Activated naive CD8-positive, alpha-beta T cell treated with anti-CD3 and anti-CD28 coated beads, Interleukin-2, amount 10 ng/mL, durations not matched to agents 7 days and 5 days (primary cell): ENCODE measurements around the gene TUBGCP4. TPM values are rescaled to one million over a fixed set of nuclear protein-coding genes. Genes with fewer than 3 reads are reported as not detected.

ENCODE experiments used
- ATAC-seq: fragments of 150-1000 bp; cut with Tn5 transposase; one replicate; pipeline ENCODE4 v1.10.0; 2021; ENCODE audit warnings: low read depth, moderate library complexity
- POLR2A ChIA-PET: fragments of 350-600 bp; sonication (Branson Sonifier 250); formaldehyde crosslinking; loops from one replicate; lab custom pipeline; 2021; ENCODE audit warnings: antibody characterized with exemption; lab: Charles Lee
- DNase-seq: peaks from one replicate; pipeline ENCODE4 v3.0.0; 2021
- H3K27ac Mint-ChIP-seq: one replicate; pipeline ENCODE4 v1.8.0; 2022; ENCODE audit warnings: mild to moderate bottlenecking, mixed read lengths
- H3K27me3 Mint-ChIP-seq: one replicate; pipeline ENCODE4 v1.8.0; 2022; ENCODE audit warnings: mild to moderate bottlenecking, moderate library complexity, mixed read lengths
- H3K36me3 Mint-ChIP-seq: one replicate; pipeline ENCODE4 v1.8.0; 2021; ENCODE audit warnings: mild to moderate bottlenecking, mixed read lengths
- H3K4me1 Mint-ChIP-seq: one replicate; pipeline ENCODE4 v1.8.0; 2021; ENCODE audit warnings: mixed read lengths
- H3K4me3 Mint-ChIP-seq: one replicate; pipeline ENCODE4 v1.8.0; 2022; ENCODE audit warnings: mild to moderate bottlenecking, moderate library complexity, mixed read lengths
- H3K9me3 Mint-ChIP-seq: one replicate; pipeline ENCODE4 v1.8.0; 2021; ENCODE audit warnings: mixed read lengths
- total RNA-seq, 2 experiments: library from RNA; stranded (reverse); gene quantifications; one replicate each; pipeline ENCODE4 v1.2.3, GENCODE V29; 2021

Gene TUBGCP4, protein sequence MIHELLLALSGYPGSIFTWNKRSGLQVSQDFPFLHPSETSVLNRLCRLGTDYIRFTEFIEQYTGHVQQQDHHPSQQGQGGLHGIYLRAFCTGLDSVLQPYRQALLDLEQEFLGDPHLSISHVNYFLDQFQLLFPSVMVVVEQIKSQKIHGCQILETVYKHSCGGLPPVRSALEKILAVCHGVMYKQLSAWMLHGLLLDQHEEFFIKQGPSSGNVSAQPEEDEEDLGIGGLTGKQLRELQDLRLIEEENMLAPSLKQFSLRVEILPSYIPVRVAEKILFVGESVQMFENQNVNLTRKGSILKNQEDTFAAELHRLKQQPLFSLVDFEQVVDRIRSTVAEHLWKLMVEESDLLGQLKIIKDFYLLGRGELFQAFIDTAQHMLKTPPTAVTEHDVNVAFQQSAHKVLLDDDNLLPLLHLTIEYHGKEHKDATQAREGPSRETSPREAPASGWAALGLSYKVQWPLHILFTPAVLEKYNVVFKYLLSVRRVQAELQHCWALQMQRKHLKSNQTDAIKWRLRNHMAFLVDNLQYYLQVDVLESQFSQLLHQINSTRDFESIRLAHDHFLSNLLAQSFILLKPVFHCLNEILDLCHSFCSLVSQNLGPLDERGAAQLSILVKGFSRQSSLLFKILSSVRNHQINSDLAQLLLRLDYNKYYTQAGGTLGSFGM
- 10 to 100 TPM; 33.4 to 34.5 TPM for total RNA-seq

DNA sequence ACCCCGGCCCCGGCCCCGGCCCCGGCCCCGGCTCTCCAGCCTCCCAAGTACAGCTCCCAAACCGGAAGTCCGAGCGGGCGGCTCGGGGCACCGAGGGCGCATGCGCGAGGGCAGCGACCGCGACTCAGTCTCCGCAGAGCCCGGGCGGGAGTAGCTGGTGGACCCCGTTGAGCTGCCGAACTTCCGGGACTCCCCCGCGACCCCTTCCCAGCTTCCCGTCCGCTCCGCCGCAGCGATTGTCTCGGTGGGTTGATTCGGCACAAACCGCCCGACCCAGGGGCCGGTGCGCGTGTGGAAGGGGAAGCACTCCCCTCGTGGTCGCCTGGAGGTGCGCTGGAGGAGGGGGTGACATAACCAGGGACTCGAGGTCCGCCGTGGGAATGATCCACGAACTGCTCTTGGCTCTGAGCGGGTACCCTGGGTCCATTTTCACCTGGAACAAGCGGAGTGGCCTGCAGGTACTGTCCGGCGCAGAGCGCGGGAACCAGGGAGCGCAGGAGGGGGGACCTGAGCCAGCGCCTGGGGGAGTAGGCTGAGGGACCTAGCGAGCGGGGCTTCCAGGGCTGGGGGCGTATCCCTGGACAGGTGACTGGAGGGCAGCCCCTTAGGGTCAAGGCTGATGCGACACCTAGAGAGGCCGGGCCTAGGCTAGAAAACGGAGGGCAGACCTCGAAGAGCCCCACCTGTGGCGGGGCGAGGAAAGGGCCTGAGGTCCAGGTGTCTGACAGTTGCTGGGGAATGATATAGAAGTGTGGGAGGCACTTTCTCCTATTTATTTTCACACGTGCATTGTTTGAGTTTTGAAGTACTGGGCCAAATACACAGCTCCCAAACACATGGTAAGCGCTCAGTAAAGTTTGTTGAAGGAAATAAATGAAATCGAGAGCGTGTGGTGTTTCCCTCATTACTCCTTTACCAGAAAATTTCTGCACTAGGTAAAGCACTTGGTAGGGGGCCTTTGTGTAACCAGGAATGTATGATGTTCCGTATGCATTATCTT, at the start of gene TUBGCP4, which contains the start of gene ZSCAN29:
Gene TUBGCP4, plus strand, starts transcription at position 127 of the 1,000 bp plus-strand sequence. Its CDS starts 254 bp downstream, at position 381.
Gene ZSCAN29, minus strand, starts transcription at position 69 of the 1,000 bp plus-strand sequence. CDS start 1,130 bp downstream, outside the sequence.
- H3K9me3 Mint-ChIP-seq, result peaks cover 3% of the 10 kb centered on the region
- H3K36me3 Mint-ChIP-seq, result peaks cover 40% of the 10 kb centered on the region
- H3K4me3 Mint-ChIP-seq, result peak within 1 kb of the TSS; percentile 88
- peak; percentile 89 for DNase-seq
- H3K27ac Mint-ChIP-seq, result peak within 1 kb of the TSS; percentile 85
- POLR2A ChIA-PET, result interaction anchor here (0.5 to 2.3 kb wide), 10 partner anchors 9 to 1710 kb away, joined by 3 to 9 read pairs (median 3); partner anchors contain the start of gene ELL3
- peak; percentile 83 for ATAC-seq
- no peaks in the 10 kb centered on the region for H3K27me3 Mint-ChIP-seq
- H3K4me1 Mint-ChIP-seq, result peaks cover 33% of the 10 kb centered on the region

DNA sequence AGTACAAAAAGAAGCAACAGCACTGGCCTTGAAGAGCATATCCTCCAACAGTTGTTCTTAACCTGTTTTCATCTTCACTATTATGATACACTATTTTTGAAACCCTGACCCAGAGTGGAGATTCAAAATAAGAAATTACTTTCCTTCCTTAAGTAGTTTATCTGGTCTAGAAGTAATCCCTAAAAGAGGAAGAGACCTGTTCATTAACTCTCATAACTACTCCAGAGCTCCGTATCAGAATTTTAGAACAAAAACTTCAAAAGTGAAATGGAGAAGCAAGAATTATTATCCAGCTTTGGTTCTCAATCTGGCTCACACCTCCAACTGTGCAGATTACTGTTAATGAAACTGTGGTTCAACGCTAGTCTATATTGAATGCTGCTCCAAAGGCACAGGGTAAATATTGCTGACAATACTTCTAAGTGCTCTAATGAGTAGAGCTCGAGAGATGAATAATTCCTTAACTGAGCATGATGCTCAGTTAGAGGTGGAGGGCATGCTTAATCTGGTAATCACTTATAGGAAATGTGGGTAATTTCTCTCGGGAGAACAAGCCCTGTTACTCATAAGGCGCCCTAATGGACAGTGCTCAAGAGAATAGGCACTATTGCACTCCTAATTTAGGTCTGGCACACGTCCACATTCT, 45.7 kb upstream of the TUBGCP4 start:
- no peak for ATAC-seq
- POLR2A ChIA-PET, result no interaction called here
- H3K27ac Mint-ChIP-seq, result no peak overlapping the region

DNA sequence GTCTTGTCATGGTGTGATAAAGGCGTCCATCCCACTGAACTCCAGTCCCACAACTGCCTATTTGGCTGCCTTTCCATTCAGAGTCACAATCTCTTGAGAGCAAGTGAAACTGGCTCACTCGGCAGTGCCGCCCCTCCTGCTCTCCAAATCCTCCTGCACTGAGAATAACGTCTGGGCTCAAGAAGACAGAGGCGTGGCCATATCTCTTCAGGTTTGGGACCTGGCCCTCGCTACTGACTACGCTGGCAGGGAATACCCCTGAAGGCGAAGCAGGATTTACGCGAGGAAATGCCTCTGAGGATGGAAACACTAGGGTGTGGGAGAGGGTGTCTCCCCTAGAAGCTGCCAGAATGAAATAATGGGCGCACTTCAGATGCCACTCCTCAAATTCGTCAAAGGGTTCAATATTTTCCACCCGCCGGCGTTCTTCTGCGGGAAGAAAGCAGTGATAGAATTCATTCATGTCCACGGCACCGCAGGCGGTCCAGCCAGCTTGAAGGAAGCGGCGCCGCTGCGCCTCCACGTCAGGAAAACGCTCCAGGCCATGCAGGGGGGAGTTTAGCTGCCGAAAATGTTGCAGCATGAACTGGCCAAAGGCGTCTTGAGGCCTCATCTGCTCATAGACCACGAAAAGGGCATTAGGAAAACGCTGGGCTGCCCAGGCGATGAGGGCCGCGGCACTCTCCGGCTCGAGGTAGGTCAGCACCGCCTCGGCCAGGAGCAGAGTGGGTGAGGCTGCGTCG, 41.5 kb upstream of the TUBGCP4 start:
- Mint-ChIP-seq H3K4me3 (peak overlapping the region; percentile 92), H3K9me3 (no peaks in the 10 kb centered on the region), H3K27ac (peak overlapping the region; percentile 97), H3K36me3 (peaks cover 28% of the 10 kb centered on the region), H3K27me3 (peaks cover 2% of the 10 kb centered on the region), H3K4me1 (peaks cover 25% of the 10 kb centered on the region)
- POLR2A ChIA-PET, result interaction anchor here (0.7 to 0.9 kb wide), 2 partner anchors 10 to 41 kb away, joined by 3 read pairs; partner anchors contain the start of genes TUBGCP4 and ZSCAN29
- ATAC-seq (no peak), DNase-seq (no peak)

More for the DNA sequence above, 45.7 kb upstream of the TUBGCP4 start:
- no peak overlapping the region for H3K4me3 Mint-ChIP-seq
- no peaks in the 10 kb centered on the region for H3K9me3 Mint-ChIP-seq
- H3K36me3 Mint-ChIP-seq, result peaks cover 18% of the 10 kb centered on the region
- H3K27me3 Mint-ChIP-seq, result peaks cover 6% of the 10 kb centered on the region
- H3K4me1 Mint-ChIP-seq, result peaks cover 11% of the 10 kb centered on the region
- no peak for DNase-seq

DNA sequence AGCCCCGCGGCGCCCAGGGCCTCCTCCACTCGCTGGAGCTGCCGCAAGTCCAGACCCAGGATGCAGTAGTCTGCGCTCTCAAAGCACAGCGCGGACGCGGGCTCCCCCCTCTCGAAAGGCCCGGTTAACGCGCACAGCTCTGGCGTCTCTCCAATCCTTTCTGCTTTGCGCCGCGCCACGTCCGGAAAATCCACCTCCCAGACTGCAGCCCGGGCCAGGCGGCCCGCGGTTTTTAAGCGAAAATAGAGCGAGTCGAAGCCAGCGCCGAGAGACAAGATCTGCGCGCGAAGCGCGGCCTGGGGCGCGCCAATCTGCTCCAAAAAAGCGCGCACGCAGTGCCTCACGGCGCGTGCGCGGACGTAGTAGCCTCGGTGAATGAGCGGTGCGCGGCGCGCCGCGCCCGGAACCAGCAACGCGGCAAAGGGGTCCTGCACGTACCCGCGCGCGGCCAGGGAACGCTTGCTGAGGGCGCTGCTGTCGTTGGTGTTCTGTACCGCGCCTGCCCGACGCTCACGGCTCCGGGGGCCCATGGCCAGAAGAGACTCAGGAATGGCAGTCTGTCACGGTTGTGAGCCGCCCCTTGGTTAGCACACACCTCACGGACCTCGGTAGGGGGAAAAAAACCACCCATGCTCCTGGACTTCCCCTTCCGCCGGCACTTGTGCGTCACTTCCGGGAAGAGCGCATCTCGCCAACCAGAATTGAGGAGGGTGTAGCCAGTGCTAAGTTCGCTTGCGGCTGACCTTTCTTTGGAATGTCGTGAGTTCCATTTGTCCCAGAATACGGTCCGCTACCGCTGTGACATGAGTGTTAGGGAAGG, 40.7 kb upstream of the TUBGCP4 start, which contains the start of gene LCMT2:
Gene LCMT2, minus strand, starts transcription at position 614 of the 820 bp plus-strand sequence. Its CDS starts 84 bp downstream, at position 530.
- H3K27ac Mint-ChIP-seq, result peak within 1 kb of the TSS; percentile 97
- H3K9me3 Mint-ChIP-seq, result no peaks in the 10 kb centered on the region
- H3K4me3 Mint-ChIP-seq, result peak within 1 kb of the TSS; percentile 92
- DNase-seq (peak; percentile 87), ATAC-seq (peak; percentile 88)
- POLR2A ChIA-PET, result interaction anchor here (0.7 to 0.9 kb wide), 2 partner anchors 10 to 40 kb away, joined by 3 read pairs; partner anchors contain the start of genes TUBGCP4 and ZSCAN29
- H3K4me1 Mint-ChIP-seq, result peaks cover 25% of the 10 kb centered on the region
- peaks cover 29% of the 10 kb centered on the region for H3K36me3 Mint-ChIP-seq
- H3K27me3 Mint-ChIP-seq, result no peaks in the 10 kb centered on the region

DNA sequence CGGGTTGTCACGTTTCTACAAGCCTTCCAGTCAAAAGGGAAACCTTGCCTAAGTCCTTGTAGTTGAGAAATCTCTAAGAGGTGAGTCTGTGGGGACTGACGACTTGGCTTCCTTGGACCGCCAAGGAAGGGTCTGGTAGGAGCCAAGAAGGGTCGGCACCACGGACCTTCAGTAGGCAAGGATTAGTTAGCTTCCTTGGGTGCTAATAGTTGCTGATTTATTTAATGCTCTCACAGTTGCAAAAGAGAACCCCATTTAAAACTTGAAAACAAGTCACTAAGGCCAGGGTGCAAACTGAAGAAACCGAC, 40.2 kb upstream of the TUBGCP4 start:
- DNase-seq (no peak), ATAC-seq (peak; percentile 12)
- H3K4me3 Mint-ChIP-seq, result peak overlapping the region; percentile 92
- H3K36me3 Mint-ChIP-seq, result peaks cover 32% of the 10 kb centered on the region
- peaks cover 25% of the 10 kb centered on the region for H3K4me1 Mint-ChIP-seq
- POLR2A ChIA-PET, result no interaction called here
- H3K27me3 Mint-ChIP-seq, result no peaks in the 10 kb centered on the region
- no peaks in the 10 kb centered on the region for H3K9me3 Mint-ChIP-seq
- peak overlapping the region; percentile 97 for H3K27ac Mint-ChIP-seq

DNA sequence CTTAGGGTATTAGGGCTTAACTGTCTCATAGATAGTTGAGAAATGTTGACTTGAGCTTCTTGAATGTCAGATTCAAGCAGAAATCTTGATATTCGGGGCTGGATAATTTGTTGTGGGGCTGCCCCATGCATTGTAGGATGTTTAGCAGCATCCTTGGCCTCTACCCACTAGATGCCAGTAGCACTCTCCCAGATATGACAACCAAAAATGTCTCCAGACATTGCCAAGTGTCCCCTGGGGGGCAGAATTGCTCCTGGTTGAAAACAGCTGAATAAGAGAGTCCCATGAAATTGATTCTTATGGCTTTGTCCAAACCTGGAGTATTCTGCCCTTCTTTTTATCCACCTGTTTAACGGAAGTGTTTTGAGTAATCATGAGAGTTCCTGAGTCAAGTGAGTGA, 24.6 kb upstream of the TUBGCP4 start:
- ATAC-seq, result no peak
- H3K4me3 Mint-ChIP-seq, result no peak overlapping the region

DNA sequence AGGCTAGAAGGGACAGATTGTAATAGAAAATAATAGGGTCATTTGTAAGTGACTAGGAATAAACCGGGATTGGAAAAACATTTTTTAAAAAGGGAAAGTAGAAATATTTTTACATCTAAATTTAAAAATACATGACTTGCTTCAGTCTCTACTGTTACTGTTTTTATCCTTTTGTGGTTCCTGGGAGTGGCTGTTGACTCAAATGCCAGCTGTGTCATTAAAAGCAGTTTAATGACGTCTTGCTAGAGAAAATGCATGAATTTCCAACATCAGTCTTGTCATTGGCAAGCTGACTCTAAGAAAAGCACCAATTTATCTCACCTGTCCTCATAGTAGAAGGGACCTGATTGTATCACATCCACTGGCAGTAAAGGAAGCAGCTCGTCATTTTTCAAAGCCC, 23.8 kb upstream of the TUBGCP4 start:
- POLR2A ChIA-PET, result interaction anchor here (0.9 kb wide), 1 partner anchor 24 kb away, joined by 5 read pairs; the partner anchor contains the start of genes TUBGCP4 and ZSCAN29

More for the DNA sequence above, 24.6 kb upstream of the TUBGCP4 start:
- POLR2A ChIA-PET, result no interaction called here
- Mint-ChIP-seq H3K36me3 (peaks cover 13% of the 10 kb centered on the region), H3K27ac (no peak overlapping the region), H3K9me3 (no peaks in the 10 kb centered on the region), H3K27me3 (no peaks in the 10 kb centered on the region), H3K4me1 (no peaks in the 10 kb centered on the region)
- no peak for DNase-seq

DNA sequence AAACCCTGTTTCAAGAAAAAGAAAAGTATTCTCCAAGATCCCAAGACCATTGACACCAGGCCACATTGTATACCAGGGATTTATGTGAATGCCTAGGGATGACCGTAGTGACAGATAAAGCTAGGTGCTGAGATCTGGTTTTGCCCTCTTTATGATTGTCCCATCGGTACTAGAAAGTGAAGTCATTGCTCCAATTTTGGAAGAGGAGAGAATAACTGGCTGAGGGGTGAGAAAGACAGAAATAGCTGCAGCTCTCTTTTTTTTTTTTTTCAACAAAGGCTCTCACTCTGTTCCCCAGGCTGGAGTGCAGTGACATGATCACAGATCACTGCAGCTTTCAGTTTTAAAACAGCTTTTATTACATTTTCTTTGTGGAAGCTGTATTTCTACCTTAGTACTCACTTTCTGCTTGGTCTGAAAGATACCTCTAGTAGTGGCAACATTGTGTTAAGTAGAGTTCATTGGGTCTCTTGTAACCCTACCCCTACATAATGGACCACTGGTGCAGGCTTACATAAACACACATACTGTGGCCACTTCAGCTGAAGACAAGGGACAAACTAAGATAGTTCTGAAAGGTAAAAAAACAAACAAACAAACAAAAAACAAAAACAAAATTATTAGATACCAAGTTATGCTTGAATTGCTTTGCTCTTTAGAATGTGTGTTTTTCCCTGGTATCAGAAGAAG, 18.1 kb upstream of the TUBGCP4 start:
- peaks cover 2% of the 10 kb centered on the region for H3K9me3 Mint-ChIP-seq
- POLR2A ChIA-PET, result interaction anchor here (0.7 kb wide), 1 partner anchor 18 kb away, joined by 5 read pairs; the partner anchor contains the start of genes TUBGCP4 and ZSCAN29
- no peaks in the 10 kb centered on the region for H3K27me3 Mint-ChIP-seq
- DNase-seq, result no peak
- peaks cover 28% of the 10 kb centered on the region for H3K36me3 Mint-ChIP-seq
- no peak for ATAC-seq
- H3K27ac Mint-ChIP-seq, result no peak overlapping the region
- peaks cover 4% of the 10 kb centered on the region for H3K4me1 Mint-ChIP-seq
- no peak overlapping the region for H3K4me3 Mint-ChIP-seq

More for the DNA sequence above, 23.8 kb upstream of the TUBGCP4 start:
- no peaks in the 10 kb centered on the region for H3K9me3 Mint-ChIP-seq
- H3K27me3 Mint-ChIP-seq, result no peaks in the 10 kb centered on the region
- ATAC-seq, result no peak
- H3K4me3 Mint-ChIP-seq, result no peak overlapping the region
- no peak for DNase-seq
- no peaks in the 10 kb centered on the region for H3K4me1 Mint-ChIP-seq
- H3K36me3 Mint-ChIP-seq, result peaks cover 13% of the 10 kb centered on the region
- no peak overlapping the region for H3K27ac Mint-ChIP-seq

DNA sequence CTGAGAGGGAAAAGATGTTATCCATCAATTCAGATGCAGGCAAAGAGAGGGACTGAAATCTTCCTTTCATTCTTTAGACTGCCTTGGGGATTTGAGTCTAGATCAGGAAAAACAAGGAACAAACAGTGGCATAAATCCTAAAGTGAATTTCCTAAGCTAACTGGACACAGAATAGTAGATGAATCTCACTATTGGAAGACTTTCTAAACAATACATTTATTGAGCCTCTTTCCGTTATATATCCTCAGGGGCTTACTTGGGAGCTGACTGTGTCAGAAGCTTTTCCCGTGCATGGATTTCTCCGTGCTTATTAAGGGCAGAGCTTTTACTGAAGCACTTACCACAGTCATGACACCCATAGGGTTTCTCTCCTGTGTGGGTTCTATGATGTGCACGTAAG, 10.1 kb upstream of the TUBGCP4 start:
- H3K4me1 Mint-ChIP-seq, result peaks cover 7% of the 10 kb centered on the region
- H3K27me3 Mint-ChIP-seq, result no peaks in the 10 kb centered on the region
- no peak for ATAC-seq
- DNase-seq, result no peak
- no peak overlapping the region for H3K4me3 Mint-ChIP-seq
- POLR2A ChIA-PET, result interaction anchor here (0.8 kb wide), 1 partner anchor 10 kb away, joined by 3 read pairs; the partner anchor contains the start of genes TUBGCP4 and ZSCAN29
- H3K27ac Mint-ChIP-seq, result no peak overlapping the region
- H3K9me3 Mint-ChIP-seq, result peaks cover 36% of the 10 kb centered on the region
- H3K36me3 Mint-ChIP-seq, result peaks cover 84% of the 10 kb centered on the region

DNA sequence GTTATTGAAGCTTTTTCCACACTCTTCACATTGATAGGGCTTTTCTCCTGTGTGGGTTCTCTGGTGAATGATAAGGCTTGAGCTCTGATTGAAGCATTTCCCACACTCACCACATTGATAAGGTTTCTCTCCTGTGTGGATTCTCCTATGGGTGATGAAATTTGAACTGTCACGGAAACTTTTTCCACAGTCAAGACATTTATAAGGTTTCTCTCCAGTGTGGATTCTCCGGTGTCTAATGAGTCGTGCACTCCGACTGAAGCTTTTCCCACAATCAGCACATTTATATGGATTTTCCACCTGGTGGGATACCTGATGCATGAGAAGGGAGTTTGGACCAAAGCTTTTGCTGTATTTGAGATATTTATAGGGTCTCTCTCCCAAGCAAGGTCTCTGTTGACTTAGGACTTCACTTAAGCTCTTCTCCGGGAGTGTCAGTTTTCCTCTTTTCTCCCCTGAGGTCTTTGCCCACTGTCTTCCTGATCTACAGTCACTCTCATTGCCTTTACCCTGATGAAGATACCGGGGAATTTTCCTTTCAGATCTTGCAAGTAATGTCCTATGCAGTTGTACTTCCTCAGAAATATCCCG, 9.5 kb upstream of the TUBGCP4 start:
- ATAC-seq, result no peak
- Mint-ChIP-seq H3K27me3 (no peaks in the 10 kb centered on the region), H3K4me1 (peaks cover 7% of the 10 kb centered on the region), H3K27ac (no peak overlapping the region), H3K36me3 (peaks cover 85% of the 10 kb centered on the region), H3K9me3 (peaks cover 38% of the 10 kb centered on the region), H3K4me3 (no peak overlapping the region)
- POLR2A ChIA-PET, result interaction anchor here (0.8 kb wide), 1 partner anchor 10 kb away, joined by 3 read pairs; the partner anchor contains the start of genes TUBGCP4 and ZSCAN29
- DNase-seq, result no peak
